Upper lobe of left lung (tissue), 6 donors: Measurements from ENCODE around the gene NIPA2. TPM values are rescaled to one million over a fixed set of nuclear protein-coding genes. Genes with fewer than 3 reads are reported as not detected.

ENCODE experiments used
- ATAC-seq, 2 donors: fragments of 200-7000 bp; cut with Tn5 transposase; one replicate each; pipeline ENCODE4 v1.9.1; 2022; ENCODE audit warnings: mild to moderate bottlenecking in 2 of 2, moderate library complexity in 2 of 2; ENCODE audit not compliant: low FRiP score in 2 of 2
- DNase-seq, 2 donors: peaks; one replicate each; pipeline ENCODE4 v3.0.0-alpha.2; 2019 to 2020
- H3K27ac ChIP-seq, 4 donors: fragments of 200-600 bp; sonication (generic); one replicate each; pipeline ENCODE4 v1.5.1; 2016 to 2019
- H3K27me3 ChIP-seq, 4 donors: fragments of 200-600 bp; sonication (generic); one replicate each; pipeline ENCODE4 v1.5.1; 2017 to 2019
- H3K36me3 ChIP-seq, 4 donors: fragments of 200-600 bp; sonication (generic); one replicate each; pipeline ENCODE4 v1.5.1; 2016 to 2019
- H3K4me1 ChIP-seq, 4 donors: fragments of 200-600 bp; sonication (generic); one replicate each; pipeline ENCODE4 v1.5.1; 2018 to 2019
- H3K4me3 ChIP-seq, 4 donors: fragments of 200-600 bp; sonication (generic); one replicate each; pipeline ENCODE4 v1.5.1; 2017 to 2019; ENCODE audit warnings: mild to moderate bottlenecking in 2 of 4, moderate library complexity in 1 of 4
- H3K9me3 ChIP-seq, 4 donors: fragments of 200-600 bp; sonication (generic); one replicate each; pipeline ENCODE4 v1.5.1; 2018 to 2019
- CTCF ChIP-seq, 6 experiments: fragments of 450-650 bp in 4 of 6; fragments of 200-600 bp in 2 of 6; sonication (generic) in 2 of 6; IDR thresholded peaks; one replicate each; pipeline ENCODE4 v1.5.1; 2016 to 2019; ENCODE audit warnings: antibody characterized with exemption in 6 of 6
- EP300 ChIP-seq, 4 donors: sonication (generic); formaldehyde crosslinking; IDR thresholded peaks; one replicate each; pipeline ENCODE4 v1.5.1; 2017; ENCODE audit warnings: antibody characterized with exemption in 4 of 4, control low read depth in 2 of 4
- POLR2A ChIP-seq, 4 donors: fragments of 450-650 bp; IDR thresholded peaks; one replicate each; pipeline ENCODE4 v1.5.1; 2016 to 2017; ENCODE audit warnings: antibody characterized with exemption in 4 of 4, mild to moderate bottlenecking in 2 of 4
- POLR2AphosphoS5 ChIP-seq, 2 donors: sonication (generic); formaldehyde crosslinking; IDR thresholded peaks; one replicate each; pipeline ENCODE4 v1.5.1; 2017; ENCODE audit warnings: antibody characterized with exemption in 2 of 2
- WGBS, 2 donors: methylation state at CpG; one replicate each; pipeline ENCODE4 v1.1.5; 2017 to 2018; 5-methylcytosine and 5-hydroxymethylcytosine counted together
- total RNA-seq, 6 donors: library from RNA; depleted of rRNA in 4 of 6; stranded (reverse); fragments of >200 nt in 4 of 6; gene quantifications; one replicate each; pipeline versions ENCODE4 v1.1.0 to v1.2.1, GENCODE V29; 2016 to 2021
- donor health status: DM: no; HTN: no; CAD: no; lungs with moderate emphysema.
- donor health status: DM: no; HTN: yes; CAD: no; lungs with severe emphysema.

NIPA2 gene
- total RNA-seq = 10 to 100 TPM; 23.0 to 55.9 (median 47.5) TPM

- peak; percentile 99 to 100 for ATAC-seq
- Histone ChIP-seq H3K27ac (peak within 1 kb of the TSS; percentile 90 to 97 (median 96)), H3K36me3 (peaks cover 0 to 9% (median 2%) of the 10 kb centered on the region in 4 donors), H3K9me3 (no peaks in the 10 kb centered on the region), H3K27me3 (no peaks in the 10 kb centered on the region), H3K4me3 (peak within 1 kb of the TSS; percentile 74 to 94 (median 83)), H3K4me1 (peaks cover 12 to 25% (median 23%) of the 10 kb centered on the region in 4 donors)
- peak; percentile 98 to 100 for DNase-seq
- peak; percentile 92 to 96 for TF ChIP-seq POLR2AphosphoS5 (IDR thresholded peaks at IDR 0.05)
- peak in 1 of 4 donors; percentile 22 for TF ChIP-seq EP300 (IDR thresholded peaks at IDR 0.05)
- TF ChIP-seq POLR2A (IDR thresholded peaks at IDR 0.05) = peak in 3 of 4 donors; percentile 88 to 95 (median 90)
- TF ChIP-seq CTCF (IDR thresholded peaks at IDR 0.05) = peak in 4 of 6 experiments; percentile 11 to 41 (median 16)
- WGBS, 2 donors = 0 to 1% methylated on average over 2 to 74 of the region's 83 CpGs
These were observed at the start of gene NIPA2 for GRCh38 chr15:22838292-22839042. Gene NIPA2, plus strand, starts transcription at chr15:22838666. Its CDS starts 13,066 bp downstream, at chr15:22851732.

DNA sequence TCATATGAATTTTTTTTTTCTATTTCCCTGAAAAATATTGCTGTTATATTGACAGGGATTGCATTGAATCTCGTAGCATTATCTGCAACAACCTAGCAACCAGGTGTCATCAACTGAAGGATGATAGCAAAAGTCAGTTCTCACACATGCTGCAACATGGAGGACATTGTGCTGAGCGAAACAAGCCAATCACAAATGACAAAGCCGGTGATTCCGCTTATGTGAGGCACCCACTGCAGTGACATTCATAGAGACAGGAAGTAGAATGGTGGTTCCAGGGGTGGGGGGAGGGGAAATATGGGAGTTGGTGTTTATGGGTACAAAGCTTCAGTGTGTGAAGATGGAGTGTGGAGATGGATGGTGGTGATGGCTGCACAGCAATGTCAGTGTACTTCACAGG is 44.4 kb upstream of the NIPA2 start:
- Histone ChIP-seq H3K27ac (no peak overlapping the region), H3K27me3 (no peaks in the 10 kb centered on the region), H3K4me3 (no peak overlapping the region), H3K36me3 (no peaks in the 10 kb centered on the region), H3K4me1 (no peaks in the 10 kb centered on the region), H3K9me3 (peaks cover 0 to 7% (median 2%) of the 10 kb centered on the region in 4 donors)
- TF ChIP-seq CTCF (IDR thresholded peaks at IDR 0.05) (no peak), POLR2A (IDR thresholded peaks at IDR 0.05) (no peak), EP300 (IDR thresholded peaks at IDR 0.05) (no peak), POLR2AphosphoS5 (IDR thresholded peaks at IDR 0.05) (no peak)
- 94 to 95% methylated on average over 4 of the region's 4 CpGs for WGBS, 2 donors
- ATAC-seq (no peak), DNase-seq (no peak)

GRCh38 chr15:22794621-22795167 is 43.8 kb upstream of the NIPA2 start:
- Histone ChIP-seq H3K4me3 (no peak overlapping the region), H3K4me1 (no peaks in the 10 kb centered on the region), H3K36me3 (no peaks in the 10 kb centered on the region), H3K27me3 (no peaks in the 10 kb centered on the region), H3K9me3 (peaks cover 0 to 2% (median 0%) of the 10 kb centered on the region in 4 donors), H3K27ac (no peak overlapping the region)
- WGBS, 2 donors = 96 to 98% methylated on average over 17 of the region's 17 CpGs
- no peak for TF ChIP-seq POLR2A (IDR thresholded peaks at IDR 0.05)
- TF ChIP-seq CTCF (IDR thresholded peaks at IDR 0.05) = no peak
- no peak for TF ChIP-seq EP300 (IDR thresholded peaks at IDR 0.05)
- no peak for TF ChIP-seq POLR2AphosphoS5 (IDR thresholded peaks at IDR 0.05)
- DNase-seq (no peak), ATAC-seq (no peak)

DNA sequence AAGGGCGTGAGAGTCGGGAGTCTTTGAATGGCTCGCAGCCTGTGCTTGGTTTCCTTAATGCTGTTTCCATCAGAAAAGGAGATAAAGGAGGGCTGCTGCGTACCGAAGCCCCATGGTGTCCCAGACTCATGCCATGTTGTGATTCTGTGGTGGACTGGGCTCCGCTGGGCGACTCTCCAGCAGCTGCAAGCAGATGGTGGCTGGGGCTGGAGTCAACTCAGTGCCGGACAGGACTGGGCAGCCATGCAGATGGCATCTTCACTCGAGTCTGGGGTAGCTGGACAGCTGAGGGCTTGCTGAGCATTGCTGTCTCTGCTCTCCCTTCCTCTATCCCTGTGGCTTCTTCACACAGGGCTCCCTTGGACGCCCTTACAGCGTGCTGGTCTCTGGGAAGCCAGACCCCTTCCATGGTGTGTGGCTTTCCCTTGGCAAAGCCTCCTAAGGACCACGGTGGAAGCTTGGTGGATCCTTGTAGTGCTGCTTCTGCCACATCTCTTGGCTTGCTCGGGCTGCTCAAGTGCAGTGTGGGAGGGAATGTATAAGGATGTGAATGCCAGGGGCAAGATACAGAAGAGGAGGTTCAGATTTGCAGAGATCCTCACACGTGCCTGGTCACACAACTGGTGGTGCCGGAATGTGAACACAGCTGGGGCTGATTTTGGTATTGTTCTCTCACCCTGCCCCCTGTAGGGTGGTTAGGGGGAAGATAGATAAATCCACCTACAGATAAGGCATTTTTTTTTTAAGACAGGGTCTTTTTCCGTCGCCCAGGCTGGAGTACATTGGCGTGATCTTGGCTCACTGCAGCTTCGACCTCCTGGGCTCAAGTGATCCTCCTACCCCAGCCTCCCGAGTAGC is 43.0 kb upstream of the NIPA2 start:
- WGBS, 2 donors = 90 to 94% methylated on average over 16 to 20 of the region's 20 CpGs
- DNase-seq = no peak
- H3K9me3 ChIP-seq = no peaks in the 10 kb centered on the region
- TF ChIP-seq EP300 (IDR thresholded peaks at IDR 0.05) (no peak), POLR2A (IDR thresholded peaks at IDR 0.05) (no peak), CTCF (IDR thresholded peaks at IDR 0.05) (no peak), POLR2AphosphoS5 (IDR thresholded peaks at IDR 0.05) (no peak)
- no peaks in the 10 kb centered on the region for H3K27me3 ChIP-seq
- no peaks in the 10 kb centered on the region for H3K36me3 ChIP-seq
- no peak overlapping the region for H3K4me3 ChIP-seq
- no peak for ATAC-seq
- H3K27ac ChIP-seq = no peak overlapping the region
- H3K4me1 ChIP-seq = no peaks in the 10 kb centered on the region
